Transverse colon (tissue), 4 donors: Measurements from ENCODE around the gene NUP153. TPM values are rescaled to one million over a fixed set of nuclear protein-coding genes. Genes with fewer than 3 reads are reported as not detected.

Experiments
- DNase-seq: peaks from one replicate; pipeline ENCODE4 v3.0.0-alpha.2; 2019
- H3K27ac ChIP-seq, 4 donors: fragments of 200-600 bp; sonication (generic); 2 replicates each; pipeline ENCODE4 v1.5.1; 2016 to 2018; ENCODE audit warnings: inconsistent platforms in 4 of 4
- H3K27me3 ChIP-seq: fragments of 200-600 bp; sonication (generic); 2 replicates; pipeline ENCODE4 v1.5.1; 2017; ENCODE audit warnings: inconsistent platforms
- H3K36me3 ChIP-seq, 4 donors: fragments of 200-600 bp; sonication (generic); 2 replicates each; pipeline ENCODE4 v1.5.1; 2017 to 2019; ENCODE audit warnings: inconsistent platforms in 4 of 4
- H3K4me1 ChIP-seq, 4 donors: fragments of 200-600 bp; sonication (generic); 2 replicates each; pipeline ENCODE4 v1.5.1; 2017 to 2020; ENCODE audit warnings: inconsistent platforms in 4 of 4
- H3K4me3 ChIP-seq, 4 donors: fragments of 200-600 bp; sonication (generic); 1 replicate in 1 of 4; 2 replicates in 3 of 4; pipeline versions ENCODE4 v1.5.1 to v1.6.1; 2017 to 2019; ENCODE audit warnings: inconsistent platforms in 4 of 4
- H3K9me3 ChIP-seq, 2 donors: fragments of 200-600 bp; sonication (generic); 2 replicates each; pipeline ENCODE4 v1.5.1; 2017 to 2019; ENCODE audit warnings: inconsistent platforms in 2 of 2
- CTCF ChIP-seq, 5 experiments: fragments of 200-600 bp in 3 of 5; fragments of 450-650 bp in 2 of 5; sonication (generic) in 3 of 5; IDR thresholded peaks; 1 replicate in 2 of 5; 2 replicates in 3 of 5; pipeline ENCODE4 v1.5.1; 2016 to 2017; ENCODE audit warnings: antibody characterized with exemption in 5 of 5, inconsistent platforms in 3 of 5, mild to moderate bottlenecking in 2 of 5, moderate library complexity in 1 of 5
- EP300 ChIP-seq: sonication (generic); formaldehyde crosslinking; IDR thresholded peaks from one replicate; pipeline ENCODE4 v1.6.1; 2017; ENCODE audit warnings: antibody characterized with exemption, low read depth
- POLR2A ChIP-seq: fragments of 450-650 bp; IDR thresholded peaks from one replicate; pipeline ENCODE4 v1.6.1; 2016; ENCODE audit warnings: antibody characterized with exemption, mild to moderate bottlenecking, moderate library complexity
- POLR2AphosphoS5 ChIP-seq, 3 donors: sonication (generic); formaldehyde crosslinking; IDR thresholded peaks; one replicate each; pipeline ENCODE4 v1.6.1; 2016; ENCODE audit warnings: antibody characterized with exemption in 3 of 3
- WGBS, 2 donors: methylation state at CpG; one replicate each; pipeline ENCODE4 v1.1.5; 2018; ENCODE audit warnings: low coverage in 1 of 2; 5-methylcytosine and 5-hydroxymethylcytosine counted together
- in situ Hi-C, 4 donors: fragments of 200-750 bp; cut with MboI; loops; one replicate each; pipeline versions ENCODE4 v1.15.0 to v1.15.1; 2017; ENCODE audit warnings: low sequenced_read_pairs in 3 of 4, low pct_ligation_motif_present in 1 of 4, low pct_unique_long_range_greater_than_20kb in 1 of 4
- intact Hi-C: fragments of 100-400 bp; cut with DNase I; formaldehyde crosslinking; loops from one replicate; pipeline ENCODE4 v1.15.1; 2023; ENCODE audit warnings: low total_unique reads
- total RNA-seq, 4 donors: library from RNA; depleted of rRNA; stranded (reverse); fragments of >200 nt; gene quantifications; one replicate each; pipeline ENCODE4 v1.1.0, GENCODE V29; 2016

NUP153 gene
- total RNA-seq, 4 donors from 2014 or later = 27.9 to 37.0 (median 32.1) TPM

GRCh38 chr6:17632934-17633333 lies 73.8 kb downstream of the NUP153 start:
- peaks cover 0 to 16% (median 5%) of the 10 kb centered on the region in 4 donors for H3K4me1 ChIP-seq
- no peaks in the 10 kb centered on the region for H3K27me3 ChIP-seq
- no peak for DNase-seq
- intact Hi-C loops (no loop called here), in situ Hi-C loops (no loop called here)
- no peaks in the 10 kb centered on the region for H3K9me3 ChIP-seq
- peaks cover 0 to 41% (median 11%) of the 10 kb centered on the region in 4 donors for H3K36me3 ChIP-seq
- H3K4me3 ChIP-seq = no peak overlapping the region
- TF ChIP-seq EP300 (no peak), CTCF (IDR thresholded peaks at IDR 0.05) (no peak), POLR2AphosphoS5 (IDR thresholded peaks at IDR 0.05) (no peak), POLR2A (no peak)
- 90 to 93% methylated on average over 1 of the region's 1 CpG for WGBS, 2 donors
- H3K27ac ChIP-seq = no peak overlapping the region

GRCh38 chr6:17630511-17631073 lies 76.1 kb downstream of the NUP153 start:
- peak; percentile 11 for DNase-seq
- H3K27me3 ChIP-seq = no peaks in the 10 kb centered on the region
- H3K27ac ChIP-seq = no peak overlapping the region
- peaks cover 0 to 16% (median 5%) of the 10 kb centered on the region in 4 donors for H3K4me1 ChIP-seq
- intact Hi-C loops (no loop called here), in situ Hi-C loops (no loop called here)
- TF ChIP-seq POLR2A = no peak
- no peak for TF ChIP-seq EP300
- TF ChIP-seq POLR2AphosphoS5 (IDR thresholded peaks at IDR 0.05) = no peak
- no peak for TF ChIP-seq CTCF (IDR thresholded peaks at IDR 0.05)
- peaks cover 0 to 40% (median 12%) of the 10 kb centered on the region in 4 donors for H3K36me3 ChIP-seq
- H3K4me3 ChIP-seq = no peak overlapping the region
- no peaks in the 10 kb centered on the region for H3K9me3 ChIP-seq
- WGBS, 2 donors = 36 to 56% methylated on average over 4 to 5 of the region's 5 CpGs

- TF ChIP-seq POLR2A = no peak
- TF ChIP-seq POLR2AphosphoS5 (IDR thresholded peaks at IDR 0.05) = no peak
- no peak for TF ChIP-seq EP300
- TF ChIP-seq CTCF (IDR thresholded peaks at IDR 0.05) = no peak
- no peaks in the 10 kb centered on the region for H3K27me3 ChIP-seq
- peaks cover 0 to 16% (median 5%) of the 10 kb centered on the region in 4 donors for H3K4me1 ChIP-seq
- 64 to 75% methylated on average over 8 of the region's 8 CpGs for WGBS, 2 donors
- no peak for DNase-seq
- peaks cover 0 to 46% (median 12%) of the 10 kb centered on the region in 4 donors for H3K36me3 ChIP-seq
- H3K9me3 ChIP-seq = no peaks in the 10 kb centered on the region
- no peak overlapping the region for H3K4me3 ChIP-seq
- intact Hi-C loops = no loop called here
- in situ Hi-C loops = no loop called here
- no peak overlapping the region for H3K27ac ChIP-seq
Observed at GRCh38 chr6:17629824-17630510, 76.8 kb downstream of the NUP153 start.

GRCh38 chr6:17628873-17629272 lies 77.9 kb downstream of the NUP153 start:
- Histone ChIP-seq H3K27ac (no peak overlapping the region), H3K9me3 (no peaks in the 10 kb centered on the region), H3K4me3 (no peak overlapping the region), H3K4me1 (peaks cover 0 to 16% (median 5%) of the 10 kb centered on the region in 4 donors), H3K27me3 (no peaks in the 10 kb centered on the region), H3K36me3 (peaks cover 0 to 55% (median 16%) of the 10 kb centered on the region in 4 donors)
- intact Hi-C loops = no loop called here
- 43% methylated on average over 1 of the region's 1 CpG; no CpG with 5 or more reads in 1 of the 2 donors for WGBS, 2 donors
- in situ Hi-C loops = no loop called here
- no peak for DNase-seq
- TF ChIP-seq POLR2AphosphoS5 (IDR thresholded peaks at IDR 0.05) (no peak), CTCF (IDR thresholded peaks at IDR 0.05) (no peak), POLR2A (no peak), EP300 (no peak)
